K562 (cell line): Measurements from ENCODE around the gene PIP5KL1. TPM values are rescaled to one million over a fixed set of nuclear protein-coding genes. Genes with fewer than 3 reads are reported as not detected.

ENCODE experiments used
- GATA2 ChIP-seq: sonication (generic); formaldehyde crosslinking; IDR thresholded peaks from 2 replicates; pipeline ENCODE4 v1.4.0; 2020; ENCODE audit warnings: mild to moderate bottlenecking, missing genetic modification reagents
- GTF2E2 ChIP-seq: fragments of 200-800 bp; sonication (Bioruptor generic); IDR thresholded peaks from 2 replicates; pipeline ENCODE4 v1.6.1; 2016; ENCODE audit warnings: missing genetic modification characterization, missing compliant biosample characterization
- SMC3 ChIP-seq: conservative IDR thresholded peaks from 2 replicates; pipeline ENCODE4 v1.6.1; 2011; ENCODE audit warnings: low read depth, low read length, improper control_type of control experiment; ENCODE audit not compliant: insufficient read depth
- TAF1 ChIP-seq: IDR thresholded peaks from 2 replicates; pipeline ENCODE4 v1.6.1; 2011; ENCODE audit warnings: mild to moderate bottlenecking, low read length, moderate library complexity; ENCODE audit not compliant: insufficient read depth, control insufficient read depth, severe bottlenecking; ENCODE audit errors: extremely low read depth
- polyA plus RNA-seq, 8 experiments: library from polyadenylated mRNA; depleted of rRNA in 4 of 8; stranded (reverse) in 5 of 8; unstranded in 3 of 8; fragments of >200 nt; fragmentation: Nextera tagmentation in 2 of 8; fragmentation: Illumina TruSeq in 1 of 8; extraction: Ambion mirVana in 2 of 8; extraction: Trizol in 1 of 8; gene quantifications; 2 replicates each; pipeline versions ENCODE4 v1.2.1 to v1.2.3, GENCODE V29; 2011 to 2014; ENCODE audit warnings: inconsistent platforms in 1 of 8, missing spikeins in 1 of 8
- total RNA-seq, 7 experiments: library from RNA; depleted of rRNA in 6 of 7; stranded (reverse); fragments of >200 nt in 6 of 7; fragmentation: Illumina TruSeq in 2 of 7; extraction: Trizol in 2 of 7; gene quantifications; 2 replicates each; pipeline versions ENCODE4 v1.2.1 to v1.2.3, GENCODE V29; 2011 to 2021; ENCODE audit warnings: low replicate concordance in 1 of 7
- TF ChIP-seq, protein P1 (sequence below), 2 experiments: fragments of 450-650 bp in 1 of 2; sonication (generic) in 1 of 2; formaldehyde crosslinking in 1 of 2; IDR thresholded peaks; 2 replicates each; pipeline versions ENCODE4 v1.7.1 to v1.9.0; 2016 to 2022; ENCODE audit warnings: inconsistent platforms in 1 of 2, mild to moderate bottlenecking in 1 of 2, missing genetic modification reagents in 1 of 2
- TF ChIP-seq, protein P2 (sequence below), 3 experiments: fragments of 200-800 bp in 1 of 3; fragments of 250-450 bp in 1 of 3; fragments of 450-650 bp in 1 of 3; sonication (Bioruptor Pico) in 1 of 3; sonication (Bioruptor generic) in 1 of 3; formaldehyde crosslinking in 1 of 3; IDR thresholded peaks; 2 replicates each; pipeline versions ENCODE4 v1.6.1 to v1.8.0; 2016 to 2022; ENCODE audit warnings: mild to moderate bottlenecking in 2 of 3, missing genetic modification characterization in 2 of 3, missing compliant biosample characterization in 1 of 3, moderate library complexity in 1 of 3

Gene PIP5KL1
- total and polyA plus RNA-seq, 9 of the 15 experiments (the other 6 are each of a cell fraction or from before 2014, with no cell fraction given): 0.18 to 4.8 (median 1.2) TPM

- no peak for TF ChIP-seq SMC3
- TF ChIP-seq, protein P1, sequence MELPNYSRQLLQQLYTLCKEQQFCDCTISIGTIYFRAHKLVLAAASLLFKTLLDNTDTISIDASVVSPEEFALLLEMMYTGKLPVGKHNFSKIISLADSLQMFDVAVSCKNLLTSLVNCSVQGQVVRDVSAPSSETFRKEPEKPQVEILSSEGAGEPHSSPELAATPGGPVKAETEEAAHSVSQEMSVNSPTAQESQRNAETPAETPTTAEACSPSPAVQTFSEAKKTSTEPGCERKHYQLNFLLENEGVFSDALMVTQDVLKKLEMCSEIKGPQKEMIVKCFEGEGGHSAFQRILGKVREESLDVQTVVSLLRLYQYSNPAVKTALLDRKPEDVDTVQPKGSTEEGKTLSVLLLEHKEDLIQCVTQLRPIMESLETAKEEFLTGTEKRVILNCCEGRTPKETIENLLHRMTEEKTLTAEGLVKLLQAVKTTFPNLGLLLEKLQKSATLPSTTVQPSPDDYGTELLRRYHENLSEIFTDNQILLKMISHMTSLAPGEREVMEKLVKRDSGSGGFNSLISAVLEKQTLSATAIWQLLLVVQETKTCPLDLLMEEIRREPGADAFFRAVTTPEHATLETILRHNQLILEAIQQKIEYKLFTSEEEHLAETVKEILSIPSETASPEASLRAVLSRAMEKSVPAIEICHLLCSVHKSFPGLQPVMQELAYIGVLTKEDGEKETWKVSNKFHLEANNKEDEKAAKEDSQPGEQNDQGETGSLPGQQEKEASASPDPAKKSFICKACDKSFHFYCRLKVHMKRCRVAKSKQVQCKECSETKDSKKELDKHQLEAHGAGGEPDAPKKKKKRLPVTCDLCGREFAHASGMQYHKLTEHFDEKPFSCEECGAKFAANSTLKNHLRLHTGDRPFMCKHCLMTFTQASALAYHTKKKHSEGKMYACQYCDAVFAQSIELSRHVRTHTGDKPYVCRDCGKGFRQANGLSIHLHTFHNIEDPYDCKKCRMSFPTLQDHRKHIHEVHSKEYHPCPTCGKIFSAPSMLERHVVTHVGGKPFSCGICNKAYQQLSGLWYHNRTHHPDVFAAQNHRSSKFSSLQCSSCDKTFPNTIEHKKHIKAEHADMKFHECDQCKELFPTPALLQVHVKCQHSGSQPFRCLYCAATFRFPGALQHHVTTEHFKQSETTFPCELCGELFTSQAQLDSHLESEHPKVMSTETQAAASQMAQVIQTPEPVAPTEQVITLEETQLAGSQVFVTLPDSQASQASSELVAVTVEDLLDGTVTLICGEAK (IDR thresholded peaks at IDR 0.05): no peak
- TF ChIP-seq, protein P1 (CRISPR knock-in tag; IDR thresholded peaks at IDR 0.05): no peak
- TF ChIP-seq GTF2E2 (tag): no peak
- no peak for TF ChIP-seq GATA2
- TF ChIP-seq TAF1: peak; percentile 38
- TF ChIP-seq, protein P2, sequence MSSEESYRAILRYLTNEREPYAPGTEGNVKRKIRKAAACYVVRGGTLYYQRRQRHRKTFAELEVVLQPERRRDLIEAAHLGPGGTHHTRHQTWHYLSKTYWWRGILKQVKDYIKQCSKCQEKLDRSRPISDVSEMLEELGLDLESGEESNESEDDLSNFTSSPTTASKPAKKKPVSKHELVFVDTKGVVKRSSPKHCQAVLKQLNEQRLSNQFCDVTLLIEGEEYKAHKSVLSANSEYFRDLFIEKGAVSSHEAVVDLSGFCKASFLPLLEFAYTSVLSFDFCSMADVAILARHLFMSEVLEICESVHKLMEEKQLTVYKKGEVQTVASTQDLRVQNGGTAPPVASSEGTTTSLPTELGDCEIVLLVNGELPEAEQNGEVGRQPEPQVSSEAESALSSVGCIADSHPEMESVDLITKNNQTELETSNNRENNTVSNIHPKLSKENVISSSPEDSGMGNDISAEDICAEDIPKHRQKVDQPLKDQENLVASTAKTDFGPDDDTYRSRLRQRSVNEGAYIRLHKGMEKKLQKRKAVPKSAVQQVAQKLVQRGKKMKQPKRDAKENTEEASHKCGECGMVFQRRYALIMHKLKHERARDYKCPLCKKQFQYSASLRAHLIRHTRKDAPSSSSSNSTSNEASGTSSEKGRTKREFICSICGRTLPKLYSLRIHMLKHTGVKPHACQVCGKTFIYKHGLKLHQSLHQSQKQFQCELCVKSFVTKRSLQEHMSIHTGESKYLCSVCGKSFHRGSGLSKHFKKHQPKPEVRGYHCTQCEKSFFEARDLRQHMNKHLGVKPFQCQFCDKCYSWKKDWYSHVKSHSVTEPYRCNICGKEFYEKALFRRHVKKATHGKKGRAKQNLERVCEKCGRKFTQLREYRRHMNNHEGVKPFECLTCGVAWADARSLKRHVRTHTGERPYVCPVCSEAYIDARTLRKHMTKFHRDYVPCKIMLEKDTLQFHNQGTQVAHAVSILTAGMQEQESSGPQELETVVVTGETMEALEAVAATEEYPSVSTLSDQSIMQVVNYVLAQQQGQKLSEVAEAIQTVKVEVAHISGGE (CRISPR knock-in tag; IDR thresholded peaks at IDR 0.05): peak in 1 of 3 experiments; percentile 40; a peak in 1 of 6 replicates
These were observed 31.2 kb downstream of the PIP5KL1 start, which contains the start of gene ST6GALNAC6 (continued) for GRCh38 chr9:127899128-127899943.
